ELF-1 (cell line): Measurements from ENCODE around the gene WNK2.
A peak's percentile ranks its signal among the peaks of the same experiment; 100 is the strongest.
"Not testable (repeated sequence)": the region's sequence is repeated elsewhere in the genome, so short reads cannot be mapped to it uniquely, and the experiment has no call there.

Source experiments
- DNase-seq: peaks from one replicate; pipeline ENCODE4 v3.0.0-alpha.2; 2016; ENCODE audit warnings: low read depth, low spot score

Gene WNK2

DNA sequence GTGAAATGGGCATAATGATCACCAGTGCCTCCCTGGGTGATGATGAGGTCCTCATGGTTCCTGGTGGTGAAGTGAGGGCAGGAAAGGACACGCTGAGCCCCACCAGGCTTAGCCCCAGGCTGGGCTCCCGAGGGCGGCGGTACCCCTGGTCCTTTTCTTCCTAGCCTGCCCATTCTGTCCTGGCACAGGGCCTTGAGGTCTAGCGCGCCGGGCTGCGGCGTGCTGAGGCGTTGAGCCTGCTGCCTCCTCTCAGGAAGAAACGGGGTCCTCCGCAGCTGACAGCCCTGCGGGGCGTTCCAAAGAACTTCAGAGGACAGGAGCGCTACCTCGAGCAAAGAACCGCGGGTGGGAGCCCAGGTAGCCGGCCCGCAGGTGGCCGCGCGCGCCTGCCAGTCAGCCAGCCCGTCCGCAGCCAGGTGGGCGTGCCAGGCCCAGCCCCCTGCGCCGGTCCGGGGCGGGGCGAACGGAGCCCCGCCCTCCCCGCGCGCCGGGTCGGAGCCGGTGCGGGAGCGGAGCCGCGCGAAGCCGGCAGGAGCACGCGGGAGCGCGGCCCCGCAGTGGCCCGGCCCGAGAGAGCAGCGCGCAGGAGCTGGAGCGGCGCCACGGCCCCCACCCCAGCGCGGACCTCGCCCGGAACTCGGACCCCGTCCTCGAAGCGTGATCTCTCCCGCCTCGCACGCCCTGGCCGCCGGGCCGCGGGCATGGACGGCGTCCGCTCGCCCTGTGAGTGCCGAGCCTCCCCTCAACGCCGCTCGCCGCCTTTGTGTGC lies at the start of gene WNK2:
TSS of gene WNK2 (plus strand) at position 477 of the 769 bp plus-strand sequence. CDS start 791 bp downstream, outside the sequence.
- DNase-seq = peak; percentile 39

DNA sequence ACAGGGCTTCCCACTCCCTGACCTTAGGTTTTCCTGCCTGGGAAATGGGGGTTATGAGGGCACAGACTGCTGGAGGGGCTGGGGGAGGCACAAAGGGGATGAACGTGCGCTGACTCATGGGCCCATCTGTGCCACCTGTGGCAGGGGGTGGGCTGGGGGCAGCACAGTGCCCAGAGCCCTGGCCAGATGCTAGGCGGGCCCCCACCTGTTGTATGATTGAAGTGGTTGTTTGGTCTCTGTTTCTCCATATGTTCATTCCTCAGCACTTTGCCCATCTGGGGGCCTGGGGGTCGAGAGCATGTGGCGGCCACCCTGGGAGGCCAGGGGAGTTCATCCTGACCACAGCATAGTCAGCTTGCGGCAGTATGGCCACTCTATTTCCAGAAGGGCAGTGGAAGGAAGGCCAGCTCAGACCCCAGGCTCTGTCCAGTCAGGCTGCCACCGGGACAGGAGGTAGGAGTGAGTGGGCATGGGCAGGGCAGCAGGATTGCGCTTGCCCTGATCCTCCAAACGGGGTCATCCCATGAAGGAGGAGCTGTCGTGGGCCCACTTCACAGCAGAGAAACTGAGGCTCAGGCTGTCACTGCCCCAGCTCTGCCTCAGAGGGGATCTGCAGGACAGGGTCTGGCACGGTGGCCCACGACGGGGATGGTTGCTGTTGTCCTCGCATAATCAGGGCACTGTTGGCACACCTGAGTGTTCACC lies 49.0 kb upstream of the WNK2 start:
- no peak for DNase-seq

DNA sequence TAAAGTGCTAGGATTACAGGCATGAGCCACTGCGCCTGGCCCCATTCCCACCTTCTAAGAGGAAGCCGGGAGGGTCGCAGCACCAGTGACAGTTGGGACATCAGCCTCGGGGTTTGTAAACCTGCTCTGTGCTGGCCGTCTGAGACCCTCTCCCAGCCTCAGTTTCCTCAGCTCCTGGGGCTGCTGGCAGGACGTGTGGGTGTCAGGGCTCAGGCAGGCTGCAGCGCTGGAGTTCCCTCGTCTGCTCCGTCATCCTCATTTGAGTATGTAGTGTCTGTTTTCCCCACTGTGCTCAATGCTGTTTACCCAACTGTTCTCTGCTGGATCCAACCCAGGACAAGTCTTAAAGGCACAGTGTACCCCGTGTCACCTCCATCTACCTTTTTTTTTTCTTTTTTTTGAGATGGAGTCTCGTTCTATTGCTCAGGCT lies 47.9 kb upstream of the WNK2 start:
- no peak for DNase-seq

DNA sequence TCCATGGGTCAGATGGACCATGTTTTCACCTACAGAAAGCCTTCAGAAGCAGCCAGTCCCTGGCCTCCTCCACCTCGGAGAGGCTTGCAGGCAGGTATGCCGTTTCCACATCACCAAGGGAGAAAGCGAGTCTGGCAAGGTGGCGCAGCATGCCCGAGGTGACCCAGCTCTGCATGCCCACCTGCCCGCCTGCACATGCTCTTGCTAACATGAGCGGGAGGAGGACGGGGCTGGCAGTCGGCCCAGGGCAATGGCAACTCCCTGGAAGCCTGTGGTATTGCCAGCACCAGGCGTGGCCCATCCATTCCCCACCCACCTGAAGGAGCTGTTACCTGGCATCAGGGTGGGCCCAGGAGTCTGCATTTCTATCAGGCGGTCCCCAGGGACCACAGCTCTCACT lies 46.6 kb upstream of the WNK2 start:
- DNase-seq = no peak

DNA sequence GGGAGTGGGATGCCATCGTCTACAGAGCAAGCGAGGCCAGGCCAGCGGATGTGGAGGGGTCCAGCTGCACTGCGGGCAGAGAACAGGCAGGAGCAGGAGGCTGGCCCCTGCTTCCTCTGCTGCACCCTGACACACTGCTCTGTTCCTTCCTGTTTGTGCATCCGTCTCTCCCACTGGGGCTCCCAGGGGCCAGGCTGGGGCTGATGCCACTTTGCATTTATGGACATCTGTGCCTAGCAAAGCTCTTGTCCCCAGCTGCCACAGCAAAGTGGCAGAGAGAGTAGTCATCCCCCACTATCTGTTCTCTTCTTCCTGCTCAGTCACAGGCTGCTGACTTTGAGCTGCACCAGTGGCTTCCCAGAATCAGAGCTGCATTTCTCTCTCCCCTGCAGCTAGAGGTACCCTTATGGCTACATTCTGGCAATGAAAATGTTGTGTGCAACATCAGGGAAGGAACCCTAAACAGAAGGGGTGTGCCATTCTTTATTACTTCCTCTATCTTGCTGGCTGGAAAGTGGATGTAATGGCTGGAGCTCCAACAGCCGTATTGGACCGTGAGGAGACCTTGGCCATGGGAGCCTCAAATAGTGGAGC lies 45.7 kb upstream of the WNK2 start:
- no peak for DNase-seq

DNA sequence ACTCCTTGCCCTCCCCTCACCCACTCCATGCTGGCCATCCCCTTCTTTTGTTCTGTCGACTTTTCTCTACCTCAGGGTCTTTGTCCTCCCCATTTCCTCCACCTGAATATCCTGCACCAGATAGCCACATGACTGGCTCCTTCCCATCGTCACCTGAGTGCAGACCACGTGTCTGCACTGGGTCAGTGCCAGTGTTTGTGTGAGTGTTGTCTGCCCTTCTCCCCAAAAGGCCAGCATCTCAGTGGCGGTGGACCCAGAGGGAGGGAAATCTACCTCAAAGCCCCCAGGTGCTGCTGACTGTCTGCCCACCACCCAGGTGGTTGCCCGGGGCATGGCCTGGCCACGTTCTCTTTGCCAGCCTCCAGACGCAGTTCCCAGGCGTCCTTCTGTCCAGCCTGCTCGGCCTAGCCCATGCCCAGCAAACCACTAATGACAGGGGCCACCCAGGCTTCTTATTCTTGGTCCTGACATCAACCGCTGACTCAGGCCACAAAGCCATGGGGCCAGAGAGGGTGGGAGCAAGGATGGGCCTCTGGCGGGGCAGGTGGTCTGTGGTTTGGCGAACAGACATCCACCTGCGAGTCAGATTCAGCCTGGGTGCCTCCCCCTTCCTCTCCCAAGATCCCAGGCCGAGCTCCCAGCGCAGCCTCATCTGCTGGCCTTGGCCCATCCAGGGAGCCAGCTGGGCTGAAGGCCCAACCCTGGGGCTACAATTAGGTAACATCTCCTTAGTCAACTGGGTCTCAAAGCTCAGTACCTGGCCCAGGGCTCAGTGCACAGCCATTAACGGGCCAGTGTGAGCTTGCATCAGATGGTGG lies 44.4 kb upstream of the WNK2 start:
- DNase-seq = no peak

DNA sequence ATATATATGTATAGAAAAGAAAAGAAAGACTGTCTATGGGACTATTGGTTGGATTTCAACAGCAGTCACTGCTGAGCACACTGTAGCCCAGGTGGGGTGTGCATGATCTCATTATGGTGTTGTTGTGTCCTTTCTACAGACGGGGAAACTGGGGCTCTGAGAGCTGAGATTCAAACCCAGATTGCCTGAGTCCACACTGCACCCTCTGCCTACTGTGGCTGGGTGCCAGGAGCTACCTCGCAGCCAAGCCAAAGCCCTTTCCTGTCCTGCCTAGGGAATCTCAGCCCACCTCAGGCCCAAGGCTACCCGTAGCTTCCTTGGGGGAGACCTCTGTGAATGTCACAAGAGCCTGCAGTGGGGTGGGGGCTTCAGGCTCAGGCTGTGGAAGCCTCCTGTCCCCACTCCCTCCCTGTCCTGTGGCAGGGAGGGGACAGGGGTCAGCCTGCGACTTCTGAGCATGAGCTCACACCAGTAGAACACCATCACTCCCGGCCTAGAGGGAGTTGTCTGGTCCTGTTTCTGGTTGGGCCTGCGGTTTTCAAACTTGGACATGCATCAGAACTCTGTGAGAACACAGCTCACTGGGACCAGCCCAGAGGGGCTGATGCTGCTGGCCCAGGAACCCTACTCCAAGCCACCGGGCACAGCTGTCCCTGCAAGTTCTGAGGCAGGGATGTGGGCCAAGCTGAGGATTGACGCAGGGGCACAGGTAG lies 42.0 kb upstream of the WNK2 start:
- no peak for DNase-seq

DNA sequence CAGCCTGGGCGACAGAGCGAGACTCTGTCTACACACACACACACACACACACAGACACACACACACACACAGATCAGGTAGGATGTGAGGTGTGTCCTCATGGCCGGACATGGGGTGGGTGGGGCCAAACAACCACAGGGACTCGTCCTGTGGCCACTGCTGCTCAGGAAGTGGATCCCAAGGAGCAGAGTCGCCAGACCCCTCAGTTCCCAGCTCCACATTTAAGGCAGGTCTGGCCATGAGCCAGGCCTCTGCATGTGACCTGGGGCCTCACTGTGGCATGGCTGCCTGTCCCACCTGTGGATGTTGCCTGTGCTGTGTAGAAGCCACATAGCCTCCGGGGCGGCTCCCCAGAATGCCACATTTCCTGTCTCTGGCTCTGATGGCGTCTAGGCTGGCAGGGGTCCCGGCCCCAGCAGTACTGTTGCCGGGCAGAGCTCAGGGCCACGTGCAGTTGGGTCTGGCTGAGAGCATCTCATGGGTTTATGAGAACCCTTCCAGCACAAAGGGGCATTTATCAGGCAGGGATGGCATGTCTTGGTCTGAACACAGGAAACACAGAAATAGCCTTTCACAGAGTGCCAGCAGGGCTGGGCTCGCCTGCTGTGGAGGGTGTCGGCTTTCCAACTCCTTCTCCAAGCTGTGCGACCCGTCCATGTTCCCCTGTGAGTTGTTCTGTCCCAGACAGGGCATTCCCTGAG lies 40.0 kb upstream of the WNK2 start:
- no peak for DNase-seq

DNA sequence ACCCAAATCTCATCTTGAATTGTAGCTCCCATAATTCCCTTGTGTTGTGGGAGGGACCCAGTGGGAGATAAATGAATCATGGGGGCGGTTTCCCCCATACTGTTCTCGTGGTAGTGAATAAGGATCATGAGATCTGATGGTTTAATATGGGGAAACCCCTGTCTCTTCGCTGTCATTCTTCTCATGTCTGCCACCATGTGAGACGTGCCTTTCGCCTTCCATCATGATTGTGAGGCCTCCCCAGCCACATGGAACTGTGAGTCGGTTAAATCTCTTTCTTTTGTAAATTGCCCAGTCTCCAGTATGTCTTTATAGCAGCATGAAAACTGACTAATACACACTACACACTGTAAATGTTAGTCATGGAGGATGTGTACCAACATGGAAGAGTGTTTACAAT lies 37.2 kb upstream of the WNK2 start:
- DNase-seq = not testable (repeated sequence)

DNA sequence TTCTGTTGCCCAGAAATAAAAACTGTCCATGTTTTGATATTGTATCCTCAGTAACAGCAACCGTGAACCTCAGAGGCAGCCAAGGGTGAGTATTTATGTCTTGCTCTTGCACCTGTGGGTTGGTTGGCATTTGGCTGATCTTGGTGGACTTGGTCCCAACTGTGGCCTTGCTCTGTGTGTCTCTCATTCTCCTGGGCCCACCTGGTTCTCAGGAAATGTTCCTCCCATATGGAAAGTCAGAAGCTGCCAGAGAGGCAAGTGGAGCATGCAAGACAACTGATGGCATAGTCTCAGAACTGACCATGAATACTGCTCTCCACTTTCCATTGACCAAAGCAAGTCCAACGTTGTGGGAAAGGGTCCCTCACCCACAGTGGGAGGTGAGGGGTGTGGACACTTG lies 36.3 kb upstream of the WNK2 start:
- no peak for DNase-seq

DNA sequence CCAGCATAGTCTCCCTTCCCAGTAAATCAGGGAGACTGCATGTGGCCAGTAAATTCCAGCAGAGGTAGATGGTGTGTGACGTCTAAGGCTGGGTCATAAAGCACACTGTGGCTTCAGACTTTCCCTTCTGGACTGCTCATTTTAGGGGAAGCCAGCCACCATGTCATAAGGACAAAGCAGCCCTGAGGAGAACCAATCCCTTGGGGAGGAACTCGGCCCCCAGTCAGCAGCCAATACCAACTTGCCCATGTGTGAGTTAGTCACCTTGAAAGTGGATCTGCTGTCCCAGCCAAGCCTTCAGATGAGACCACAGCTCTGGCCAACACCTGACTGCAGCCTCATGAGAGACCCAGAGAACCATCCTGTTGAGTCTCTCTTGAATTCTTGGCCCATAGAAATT lies 35.2 kb upstream of the WNK2 start:
- no peak for DNase-seq

DNA sequence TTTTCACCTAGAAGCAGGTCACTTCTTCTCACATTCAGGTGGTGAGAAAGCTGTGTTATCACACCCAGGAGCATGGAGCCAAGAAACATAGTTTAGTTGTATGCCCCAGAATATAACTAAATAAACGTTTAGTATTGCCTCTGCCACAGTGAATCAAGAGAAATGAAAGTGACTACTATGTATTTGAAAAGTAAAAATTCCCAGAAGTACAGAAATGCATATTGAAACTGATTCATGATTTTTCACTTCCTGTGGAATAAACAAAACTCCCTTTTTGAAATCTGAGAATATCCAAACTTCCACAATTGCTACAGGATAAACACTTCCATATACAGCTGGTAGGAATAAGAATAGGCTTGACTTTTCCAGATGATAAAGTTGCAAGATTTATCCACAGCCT lies 34.6 kb upstream of the WNK2 start:
- no peak for DNase-seq

DNA sequence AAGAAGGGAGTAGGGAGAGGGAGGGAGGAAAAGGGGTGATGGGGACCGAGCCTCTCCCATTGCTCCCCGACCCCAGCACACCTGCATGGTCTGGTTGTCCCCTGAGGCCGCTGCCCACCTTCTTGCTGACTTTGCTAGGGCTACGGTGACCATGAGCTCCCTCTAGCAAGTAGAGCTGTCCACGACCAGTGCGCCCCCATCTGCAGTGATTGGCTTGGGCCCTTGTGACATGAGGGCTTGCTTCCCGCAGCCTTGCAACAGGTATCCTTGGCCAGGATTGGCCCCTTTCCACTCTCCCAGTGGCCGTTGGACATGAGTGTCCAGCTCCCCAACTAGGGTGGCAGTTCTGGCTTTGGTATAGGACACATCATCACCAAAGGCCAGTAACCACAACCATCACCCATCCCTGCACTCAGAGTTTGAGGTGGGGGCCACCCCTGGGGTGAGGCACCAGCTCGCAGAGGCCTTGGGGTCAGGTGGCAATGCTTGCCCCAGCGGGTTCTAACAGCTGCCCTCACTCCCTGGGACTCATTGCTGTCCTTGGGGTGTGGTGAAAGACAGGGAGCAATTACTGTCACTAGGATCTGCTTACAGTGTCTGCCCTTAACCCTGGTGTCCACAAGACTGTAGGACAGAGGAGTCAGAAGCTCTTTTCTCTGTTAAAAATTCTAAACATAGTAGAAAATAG lies 32.7 kb upstream of the WNK2 start:
- no peak for DNase-seq

DNA sequence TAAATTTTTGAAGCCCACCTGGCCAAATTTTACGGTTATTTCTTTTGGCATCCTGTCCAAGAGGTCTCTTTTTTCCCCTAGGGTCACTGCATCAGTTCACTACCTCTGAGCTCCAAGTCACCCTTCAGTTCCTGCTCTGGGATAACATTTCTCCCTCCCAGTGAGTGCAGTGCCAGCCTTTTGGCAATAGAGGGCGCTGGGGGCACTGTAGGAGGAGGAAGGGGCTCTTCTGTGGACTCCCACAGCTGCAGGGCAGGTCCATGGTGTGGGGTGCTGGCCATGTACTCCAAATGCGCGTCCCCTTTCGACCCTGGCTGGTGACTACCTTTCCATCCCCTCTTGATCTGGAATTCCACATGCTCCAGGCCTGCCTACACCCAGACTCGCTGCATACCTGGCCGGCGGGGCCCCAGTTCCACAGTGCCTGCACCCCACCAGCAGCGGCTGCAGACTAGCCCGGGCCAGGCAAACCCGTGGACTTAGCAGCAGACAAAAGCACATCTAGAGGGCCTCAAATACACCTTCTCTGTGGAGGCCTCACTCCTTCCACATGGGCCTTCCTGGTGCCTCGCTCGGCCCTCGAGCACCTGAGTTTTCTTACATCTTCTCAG lies 29.5 kb upstream of the WNK2 start:
- peak; percentile 83 for DNase-seq

DNA sequence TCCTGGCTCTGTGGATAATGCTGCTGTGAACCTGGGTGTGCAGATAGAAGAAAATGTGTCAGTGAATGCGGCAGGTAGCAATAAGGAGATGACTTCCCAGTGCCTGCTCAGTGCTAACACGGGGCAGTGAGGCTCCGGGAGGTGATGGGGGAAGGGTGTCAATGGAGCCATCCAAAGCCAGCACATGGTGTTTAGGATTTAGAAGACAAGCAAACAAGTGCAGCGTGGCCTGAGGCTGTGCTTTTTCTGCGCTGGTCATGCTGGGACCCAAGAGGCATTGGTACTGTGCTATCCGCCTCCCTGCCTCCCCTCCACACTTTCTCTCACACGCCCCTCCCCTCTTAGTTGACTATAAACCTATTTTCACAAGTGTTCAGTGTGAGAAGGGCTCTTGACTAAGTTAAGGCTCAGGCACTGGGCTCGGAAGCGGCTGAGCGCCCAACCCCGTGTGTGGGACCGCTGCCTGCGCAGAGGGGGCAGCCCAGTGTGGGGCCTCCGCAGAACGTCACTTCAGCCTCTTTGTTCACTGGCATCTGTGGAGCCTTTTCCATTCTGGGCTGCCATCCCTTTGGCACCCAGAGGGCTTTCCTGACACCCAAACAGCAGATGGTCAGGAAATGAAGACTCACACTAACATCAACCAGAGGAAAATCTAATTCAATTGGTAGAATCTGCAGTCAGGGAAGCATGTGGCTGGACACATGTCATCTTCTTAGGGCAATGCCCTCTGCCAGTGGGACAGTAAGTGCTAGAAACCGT lies 28.0 kb upstream of the WNK2 start:
- peak; percentile 38 for DNase-seq

DNA sequence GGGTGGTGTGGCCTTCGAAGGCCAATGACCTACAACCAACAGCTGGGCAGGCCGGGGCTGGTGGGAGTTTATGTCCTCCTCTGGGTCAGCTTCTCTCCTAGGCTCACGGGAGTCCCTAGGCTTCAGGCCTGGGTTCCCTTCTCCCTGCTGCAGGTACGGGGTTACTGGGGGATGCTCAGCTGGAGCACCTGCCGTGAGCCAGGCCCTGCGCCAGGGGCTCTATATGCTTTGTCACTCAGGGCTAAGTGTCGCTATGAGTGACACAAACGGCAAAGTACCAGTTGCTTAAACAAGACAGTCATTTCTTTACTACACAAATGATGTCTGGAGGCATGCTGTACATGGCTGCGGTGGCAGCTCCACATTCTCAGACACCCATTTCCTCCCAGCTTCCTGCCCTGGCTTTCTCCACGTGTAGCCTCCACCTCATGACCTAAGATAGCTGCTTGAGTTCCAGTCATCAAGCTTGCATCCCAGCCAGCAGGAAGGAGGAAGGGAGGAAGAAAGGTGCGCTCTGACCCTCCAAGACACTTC lies 27.4 kb upstream of the WNK2 start:
- no peak for DNase-seq

DNA sequence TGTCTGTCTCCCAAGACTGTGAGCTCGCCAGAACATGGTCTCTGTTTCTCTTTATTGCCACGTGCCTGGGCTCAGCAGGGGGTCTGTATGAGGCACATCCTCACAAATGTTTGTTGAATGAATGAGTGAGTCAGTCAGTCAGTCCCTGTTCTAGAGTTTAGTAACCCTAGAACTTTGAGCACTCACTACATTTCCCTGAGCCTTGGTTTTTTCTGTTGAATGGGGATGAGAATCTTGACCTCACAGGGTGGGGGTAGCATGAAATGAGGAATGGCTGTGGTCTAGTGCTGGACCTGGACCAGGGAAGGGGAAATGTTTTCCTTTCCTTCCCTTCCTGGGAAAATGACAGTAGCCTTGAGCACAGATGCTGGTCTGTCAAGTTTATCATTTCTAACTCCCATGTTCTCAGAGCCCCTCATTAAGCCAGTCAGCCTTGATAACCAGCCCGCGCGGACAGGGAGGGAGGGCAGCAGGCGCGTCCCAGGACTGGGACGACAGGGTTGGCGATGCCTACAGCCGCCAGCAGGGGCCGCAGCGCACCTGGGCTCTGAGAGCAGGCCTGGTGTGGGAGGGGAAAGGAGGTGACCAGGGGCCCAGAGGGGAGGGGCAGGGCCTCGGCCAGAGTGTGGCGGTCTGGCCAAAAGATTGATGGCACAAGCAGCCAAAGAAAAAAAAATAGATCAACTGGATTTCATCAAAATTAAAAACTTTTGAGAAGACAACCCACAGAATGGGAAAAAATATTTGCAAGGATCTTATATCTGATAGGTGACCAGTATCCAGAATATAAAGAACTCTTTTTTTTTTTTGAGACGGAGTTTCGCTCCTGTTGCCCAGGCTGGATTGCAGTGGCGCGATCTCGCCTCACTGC lies 24.1 kb upstream of the WNK2 start:
- peak; percentile 95 for DNase-seq
